HG02884 (cell line): ENCODE results near the gene ATP2B3.

Source experiments
- ATAC-seq: cut with Tn5 transposase; IDR thresholded peaks from one replicate; pipeline ENCODE4 v1.9.1; 2021; ENCODE audit warnings: mild to moderate bottlenecking, moderate library complexity; ENCODE audit not compliant: unreplicated experiment

Gene ATP2B3

DNA sequence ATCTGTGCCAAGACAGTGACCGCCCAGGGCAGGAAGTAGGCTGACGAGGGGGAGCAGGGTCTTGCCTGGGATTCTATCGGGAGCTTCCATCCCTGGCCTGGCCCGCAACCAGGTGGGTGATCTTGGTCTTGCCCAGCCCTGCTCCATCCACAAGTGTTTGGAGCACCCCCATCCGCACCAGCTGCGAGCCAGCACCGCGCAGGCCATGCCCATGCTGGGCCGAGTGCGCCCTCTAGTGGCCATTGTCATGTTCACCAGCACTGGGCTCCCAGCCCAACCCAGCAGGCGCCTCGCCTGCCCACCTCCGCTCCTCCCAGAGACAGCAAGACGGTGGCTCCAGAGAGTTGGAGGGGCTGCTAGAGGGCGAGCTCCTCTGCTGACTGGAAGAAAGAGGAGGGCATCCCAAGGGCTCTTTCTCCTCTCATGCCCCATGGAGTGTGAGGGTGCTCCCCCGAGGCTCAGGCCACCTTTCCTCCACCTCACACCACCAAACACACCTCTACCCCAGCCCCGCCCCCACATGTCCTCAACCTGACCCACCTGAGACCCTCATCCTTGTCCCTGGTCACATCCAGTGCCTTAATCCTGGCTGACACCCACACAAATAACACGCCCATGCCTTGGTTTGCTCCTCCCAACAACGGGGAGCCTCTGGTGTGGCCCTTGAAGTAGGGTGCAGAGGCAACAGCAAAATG is 9.8 kb upstream of the ATP2B3 start:
- peak; percentile 66 for ATAC-seq

DNA sequence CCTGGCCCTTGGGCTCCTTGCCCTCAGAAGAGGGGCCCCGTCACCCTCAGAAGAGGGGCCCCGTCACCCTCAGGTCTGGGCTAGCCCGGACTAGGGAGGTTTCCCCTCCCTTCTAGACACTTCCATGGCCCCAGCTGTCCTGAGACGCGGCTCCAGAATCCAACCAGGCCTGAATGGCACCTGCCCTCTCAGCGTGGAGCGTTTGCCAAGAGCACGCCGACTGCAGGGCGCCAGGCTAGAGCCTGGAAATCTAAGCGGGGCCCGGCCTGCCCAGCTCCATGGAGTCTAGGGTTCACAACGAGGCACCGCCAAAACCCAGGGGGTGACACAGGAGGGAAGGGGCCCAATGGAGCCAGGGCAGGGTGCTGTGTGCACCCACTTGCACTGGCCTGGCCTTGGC is 7.8 kb upstream of the ATP2B3 start:
- no peak for ATAC-seq

- no peak for ATAC-seq
These were observed 7.1 kb upstream of the ATP2B3 start for GRCh38 chrX:153510383-153510782.

DNA sequence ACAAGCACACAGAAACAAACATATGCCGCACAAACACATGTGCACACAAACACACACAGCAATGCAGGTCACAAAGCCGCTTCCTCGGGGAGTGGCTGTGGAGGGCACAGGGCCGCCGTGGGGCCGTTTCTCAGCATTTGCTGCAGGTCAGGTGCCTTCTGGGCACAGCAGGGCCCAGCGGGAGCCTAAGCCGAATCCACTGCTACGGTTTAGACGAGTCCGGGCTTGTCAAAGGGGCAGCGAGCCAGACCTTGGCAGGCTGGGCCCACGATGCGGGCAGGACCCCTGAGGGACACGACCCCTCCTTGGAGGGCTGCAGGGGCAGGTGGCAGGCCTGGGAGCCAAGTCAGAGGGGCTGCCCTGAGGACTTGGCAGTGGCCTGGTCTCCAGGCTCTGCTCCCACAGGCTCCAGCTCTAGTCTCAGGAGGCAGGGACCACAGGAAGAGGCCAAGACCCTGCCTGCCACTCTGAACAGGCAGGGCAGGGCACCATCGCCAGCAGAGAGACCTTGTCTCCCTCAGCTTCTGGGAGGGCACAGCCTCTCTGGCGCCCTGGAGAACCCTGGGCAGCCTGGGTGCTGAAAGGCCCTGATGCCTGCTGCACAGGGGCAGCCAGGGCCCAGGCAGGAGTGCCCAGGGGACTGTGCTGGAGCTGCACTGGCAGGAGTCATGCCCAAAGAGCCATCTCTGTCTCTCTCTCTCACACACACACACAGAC is 5.5 kb upstream of the ATP2B3 start:
- ATAC-seq = no peak

- no peak for ATAC-seq
These were observed 4.9 kb upstream of the ATP2B3 start for GRCh38 chrX:153512501-153512893.

GRCh38 chrX:153513265-153513664 is 4.2 kb upstream of the ATP2B3 start:
- ATAC-seq = no peak

GRCh38 chrX:153514259-153514658 is 3.2 kb upstream of the ATP2B3 start:
- ATAC-seq = no peak

DNA sequence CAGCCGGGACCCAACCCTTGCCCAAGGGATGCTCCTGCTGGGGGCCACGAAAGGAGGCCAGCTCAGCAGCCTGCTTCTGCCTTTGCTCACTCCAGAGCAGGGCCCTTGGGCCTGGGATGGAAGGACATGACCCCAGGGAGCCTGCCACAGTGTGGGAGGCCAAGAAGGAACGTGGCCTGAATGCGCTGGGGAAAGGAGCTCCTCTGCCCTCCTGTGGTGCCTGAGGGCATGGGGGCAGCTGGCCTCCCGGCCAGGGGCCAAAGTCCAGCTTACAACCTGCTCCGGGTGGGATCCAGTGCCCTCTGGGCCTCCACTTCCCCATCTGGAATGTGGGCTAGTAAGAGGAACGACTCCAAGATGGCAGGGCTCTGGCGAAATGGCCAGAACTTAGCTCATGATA is 2.0 kb upstream of the ATP2B3 start:
- no peak for ATAC-seq

GRCh38 chrX:153516073-153516472 is 1.4 kb upstream of the ATP2B3 start:
- ATAC-seq = no peak

DNA sequence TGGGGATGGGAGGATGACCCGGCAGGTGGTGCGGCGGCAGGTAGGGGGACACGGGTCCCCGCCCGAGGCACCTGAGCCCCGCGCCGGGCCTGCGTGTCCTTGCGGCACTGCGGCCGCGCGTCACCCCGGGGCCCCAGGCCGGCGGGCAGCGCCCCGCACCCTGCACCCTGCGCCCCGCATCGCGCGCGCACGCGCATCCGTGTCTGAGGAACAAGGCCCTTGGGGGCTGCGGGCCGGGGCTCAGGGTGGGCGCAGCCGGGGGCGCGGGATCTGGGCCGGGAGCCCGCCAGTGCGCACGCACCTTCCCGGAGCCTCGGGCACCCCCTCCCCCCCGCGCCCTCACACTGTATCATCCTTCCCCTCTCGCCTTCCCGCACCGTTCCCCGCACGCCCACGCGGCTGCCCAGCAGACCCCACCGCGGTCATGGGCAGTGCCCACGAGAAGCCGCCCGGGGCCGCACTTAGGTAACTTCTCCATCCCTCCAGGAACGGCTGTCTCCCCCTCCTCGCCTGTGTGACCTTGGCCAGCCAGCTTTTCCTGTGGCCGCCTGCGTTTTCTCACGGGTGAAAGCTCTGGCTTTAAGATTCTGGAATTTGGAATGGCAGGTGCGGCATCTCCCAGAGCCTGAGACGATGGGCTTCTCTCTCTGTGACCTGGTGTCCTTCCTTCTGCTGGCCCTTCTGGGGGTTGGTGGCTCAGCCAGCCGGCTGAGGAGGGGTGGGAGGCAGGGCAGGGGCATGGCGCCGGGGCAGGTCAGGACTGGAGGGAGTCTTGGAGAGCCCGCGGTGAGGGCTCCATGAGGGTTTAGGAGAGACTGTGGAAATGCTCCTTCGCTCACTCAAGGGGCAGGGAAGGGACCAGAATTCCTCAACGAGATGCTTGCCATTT is 748 bp downstream of the ATP2B3 start:
- ATAC-seq = no peak

GRCh38 chrX:153519569-153520286 is 2.3 kb downstream of the ATP2B3 start:
- no peak for ATAC-seq

GRCh38 chrX:153520287-153520917 is 3.0 kb downstream of the ATP2B3 start:
- ATAC-seq = no peak

DNA sequence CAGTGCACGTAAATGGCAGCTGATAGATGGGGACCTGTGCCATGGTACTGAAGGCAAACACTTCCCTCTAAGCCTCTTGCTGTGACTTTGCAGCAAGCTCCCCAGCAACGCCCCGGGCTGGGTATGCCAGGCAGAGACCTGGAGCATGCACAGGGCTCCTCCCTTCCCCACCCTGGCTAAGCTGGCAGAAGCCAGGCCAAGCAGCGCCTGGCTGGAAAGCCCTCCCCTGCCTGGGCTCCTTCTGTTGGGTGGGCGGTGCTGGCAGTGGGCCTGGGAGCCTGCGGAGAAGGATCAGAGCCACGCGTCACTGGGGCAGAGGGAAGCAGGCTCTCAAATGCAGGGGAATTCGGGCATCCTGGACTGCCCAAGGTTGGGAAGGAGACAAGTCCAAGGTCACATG is 3.6 kb downstream of the ATP2B3 start:
- ATAC-seq = no peak

DNA sequence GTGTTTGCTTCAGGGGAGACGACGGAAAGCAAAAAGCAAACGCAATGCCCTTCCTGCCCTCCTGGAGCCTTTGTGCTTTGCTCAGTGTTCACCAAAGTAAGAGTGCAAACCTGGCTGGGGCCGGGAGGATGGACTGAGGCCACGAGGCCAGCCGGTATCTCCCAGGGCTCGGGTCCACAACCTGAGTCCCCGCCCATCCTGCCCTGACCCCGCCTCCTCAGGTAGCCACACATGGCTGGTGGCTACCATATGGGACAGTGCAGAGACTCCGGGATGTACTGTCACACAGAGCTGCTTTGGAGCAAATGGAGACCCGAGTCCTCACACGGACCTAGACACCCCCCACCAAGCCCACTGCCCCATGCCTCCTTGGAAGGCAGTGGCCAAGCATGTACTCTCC is 4.8 kb downstream of the ATP2B3 start:
- no peak for ATAC-seq

DNA sequence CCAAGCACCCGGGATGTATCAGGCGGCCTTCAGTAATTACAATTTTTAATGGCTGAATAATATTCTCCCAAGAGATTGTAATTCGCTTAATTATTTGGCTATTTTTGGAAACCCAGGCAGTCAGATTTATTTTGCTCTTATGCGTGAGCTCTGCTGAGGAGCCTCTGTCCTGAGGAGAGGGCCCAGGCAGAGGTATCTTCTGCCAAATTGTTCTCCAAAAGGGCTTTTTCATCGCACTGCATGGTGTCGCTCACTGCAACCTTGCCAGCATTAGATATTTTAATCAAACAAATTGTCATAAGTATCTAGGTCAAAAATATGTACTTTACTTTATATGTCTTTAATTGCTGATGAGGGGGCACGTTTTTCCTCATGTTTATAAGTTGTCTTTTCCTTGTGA is 5.8 kb downstream of the ATP2B3 start:
- no peak for ATAC-seq

- ATAC-seq = no peak
These were observed 6.8 kb downstream of the ATP2B3 start for GRCh38 chrX:153524234-153524633.

GRCh38 chrX:153525451-153525850 is 8.0 kb downstream of the ATP2B3 start:
- ATAC-seq = no peak

- ATAC-seq = no peak
These were observed 8.6 kb downstream of the ATP2B3 start for GRCh38 chrX:153526042-153526441.

DNA sequence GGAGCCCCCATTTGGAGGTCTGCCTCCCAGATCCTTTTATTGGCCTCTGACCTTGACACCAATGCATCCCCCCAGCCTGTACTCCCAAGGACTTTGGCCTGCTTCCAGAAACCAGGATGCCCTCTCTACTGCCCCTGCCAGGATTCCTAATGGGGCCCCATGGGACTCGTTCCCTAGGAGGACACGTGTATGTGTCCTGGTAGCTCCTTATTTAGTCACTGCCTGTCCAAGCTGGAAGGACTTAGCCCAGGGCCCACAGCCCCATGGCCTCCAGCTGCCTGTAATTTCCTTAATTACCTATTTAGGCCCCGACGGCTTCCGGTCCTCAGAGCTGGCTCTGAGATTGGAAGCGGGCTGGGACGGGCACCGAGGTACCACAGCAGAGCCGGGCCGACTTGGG is 9.4 kb downstream of the ATP2B3 start:
- ATAC-seq = no peak

DNA sequence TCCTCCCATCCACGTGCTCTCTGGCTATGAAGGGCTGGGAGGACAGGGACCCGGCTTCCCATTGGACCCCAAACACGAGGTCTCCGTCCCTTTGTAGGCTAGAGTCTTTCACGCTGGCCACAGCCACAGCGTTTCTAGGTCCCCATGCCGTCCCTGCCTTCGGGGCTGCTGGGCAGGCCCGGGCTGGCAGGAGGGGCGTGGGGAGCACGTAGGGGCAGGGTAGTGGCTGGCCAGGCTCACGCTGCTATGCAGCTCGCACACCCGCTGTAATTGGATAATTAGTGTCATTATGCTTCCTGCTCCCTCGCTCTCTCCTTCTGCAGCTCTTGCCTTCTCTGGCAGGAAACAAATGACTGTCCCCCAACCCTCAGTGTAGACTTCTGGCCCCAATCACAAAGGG is 9.8 kb downstream of the ATP2B3 start:
- ATAC-seq = no peak
